GM19395 (cell line): ENCODE results near the gene LDLRAD3.
A peak's percentile ranks its signal among the peaks of the same experiment; 100 is the strongest.

Source experiments
- ATAC-seq: cut with Tn5 transposase; IDR thresholded peaks from one replicate; pipeline ENCODE4 v1.9.1; 2021; ENCODE audit warnings: mild to moderate bottlenecking, moderate library complexity; ENCODE audit not compliant: unreplicated experiment

LDLRAD3 gene

DNA sequence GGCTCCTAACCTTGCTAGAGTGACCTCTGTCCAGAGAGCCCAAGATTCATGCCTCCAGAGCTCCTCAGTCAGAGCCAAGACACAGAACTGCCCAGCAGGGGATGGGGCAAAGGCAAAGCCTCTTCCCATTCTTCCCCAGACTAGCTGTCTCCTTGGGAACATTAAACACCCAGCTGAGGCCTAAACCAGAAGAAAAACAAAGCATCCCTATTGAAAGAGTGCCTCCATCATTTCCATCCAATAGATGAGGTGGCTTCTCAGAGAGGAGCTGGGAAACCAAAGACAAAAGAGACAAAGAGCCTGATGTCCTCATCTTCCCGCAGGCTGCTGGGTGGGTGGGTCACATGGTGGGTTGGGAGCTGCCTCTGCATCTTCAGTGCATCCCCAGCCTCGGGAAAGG lies 308.0 kb downstream of the LDLRAD3 start:
- ATAC-seq, result no peak

DNA sequence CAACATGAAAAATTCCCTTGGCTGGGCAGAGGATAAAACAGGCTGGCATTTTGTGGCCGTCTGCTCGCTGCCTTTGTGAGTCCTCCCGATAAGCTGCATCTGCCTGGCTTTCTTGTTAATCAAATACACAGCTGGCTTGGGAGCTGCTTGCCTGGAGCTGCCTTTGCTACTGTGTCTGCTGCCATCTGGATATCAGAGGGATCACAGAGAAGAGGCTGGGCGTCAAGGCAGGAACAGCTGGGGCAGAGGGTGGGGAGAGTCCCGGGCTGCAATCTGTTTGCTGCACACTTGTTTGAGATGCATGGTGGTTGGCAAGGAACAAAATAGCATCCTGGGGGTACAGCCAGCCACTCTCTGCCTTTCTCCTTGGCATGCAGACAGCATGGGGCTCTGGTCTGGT lies 309.4 kb downstream of the LDLRAD3 start:
- ATAC-seq, result no peak

GRCh38 chr11:36254713-36255112 lies 310.9 kb downstream of the LDLRAD3 start:
- no peak for ATAC-seq

- no peak for ATAC-seq
These were observed 313.5 kb downstream of the LDLRAD3 start for GRCh38 chr11:36257351-36257750.

DNA sequence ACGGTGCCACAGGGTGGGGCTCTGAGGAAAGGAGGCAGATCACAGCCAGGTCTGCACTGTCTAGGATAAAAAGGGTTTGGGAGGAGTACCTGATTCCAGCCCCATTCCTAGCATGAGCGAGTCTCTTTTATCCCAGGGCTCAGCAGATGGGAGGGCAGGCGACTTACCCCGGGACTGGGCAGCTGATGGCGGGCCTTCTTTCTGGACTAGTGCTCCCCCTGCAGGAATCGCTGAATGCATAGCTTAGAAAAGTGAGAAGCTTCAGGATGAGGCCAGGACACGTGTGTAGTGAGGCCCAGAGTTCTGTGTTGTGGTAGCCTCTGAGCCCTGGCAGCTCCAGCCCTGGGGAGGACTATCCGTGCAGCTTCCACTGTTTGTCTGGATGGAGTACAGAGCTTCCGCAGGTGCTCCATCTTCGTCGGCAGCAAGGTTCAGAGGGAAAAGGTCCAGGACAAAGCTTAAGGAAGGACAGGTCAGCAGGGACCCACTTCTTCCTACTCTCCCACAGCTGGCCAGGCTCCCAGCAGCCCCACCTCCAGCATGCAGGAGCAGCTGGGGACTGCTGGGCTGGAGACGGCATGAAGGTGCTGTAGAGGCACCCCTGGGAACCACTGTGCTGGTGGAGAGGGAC lies 315.0 kb downstream of the LDLRAD3 start:
- ATAC-seq, result no peak

DNA sequence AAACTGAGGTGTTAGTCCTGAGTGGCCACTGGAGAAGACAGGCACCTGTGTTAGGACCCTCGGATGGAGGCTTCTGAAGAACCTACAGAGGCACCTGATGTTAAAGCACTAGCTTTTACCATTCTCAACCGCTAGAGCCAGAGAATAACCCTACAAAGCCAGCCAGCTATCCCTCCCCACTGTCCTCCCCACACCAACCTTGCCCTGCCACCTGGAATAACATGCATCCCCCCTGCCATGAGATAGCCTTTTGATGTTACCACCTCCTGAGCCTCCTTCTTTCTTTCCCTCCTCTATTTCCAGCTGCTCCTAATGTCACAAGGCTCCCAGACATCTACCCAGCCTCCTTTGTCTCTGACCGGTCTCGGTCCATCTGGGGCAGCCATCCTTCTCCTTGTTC lies 317.2 kb downstream of the LDLRAD3 start:
- no peak for ATAC-seq

GRCh38 chr11:36264011-36264972 lies 320.4 kb downstream of the LDLRAD3 start:
- ATAC-seq, result no peak

DNA sequence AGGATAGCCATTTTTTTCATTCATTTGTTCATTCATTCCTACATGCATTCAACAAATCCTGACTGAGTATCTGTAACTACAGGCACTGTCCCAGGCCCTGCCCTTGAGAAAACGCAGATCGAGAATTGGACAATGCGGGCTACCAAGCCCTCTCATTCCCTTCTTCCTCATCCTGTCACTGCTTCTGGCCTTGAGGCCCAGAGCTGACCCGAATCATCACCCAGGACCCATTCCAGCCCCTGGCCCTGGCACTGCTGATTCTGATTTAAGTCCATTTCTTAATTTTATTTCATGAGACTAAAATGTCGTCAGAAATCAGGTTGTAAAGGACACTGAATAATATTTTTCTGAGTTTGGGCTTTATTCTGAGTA lies 321.1 kb downstream of the LDLRAD3 start:
- ATAC-seq, result no peak

DNA sequence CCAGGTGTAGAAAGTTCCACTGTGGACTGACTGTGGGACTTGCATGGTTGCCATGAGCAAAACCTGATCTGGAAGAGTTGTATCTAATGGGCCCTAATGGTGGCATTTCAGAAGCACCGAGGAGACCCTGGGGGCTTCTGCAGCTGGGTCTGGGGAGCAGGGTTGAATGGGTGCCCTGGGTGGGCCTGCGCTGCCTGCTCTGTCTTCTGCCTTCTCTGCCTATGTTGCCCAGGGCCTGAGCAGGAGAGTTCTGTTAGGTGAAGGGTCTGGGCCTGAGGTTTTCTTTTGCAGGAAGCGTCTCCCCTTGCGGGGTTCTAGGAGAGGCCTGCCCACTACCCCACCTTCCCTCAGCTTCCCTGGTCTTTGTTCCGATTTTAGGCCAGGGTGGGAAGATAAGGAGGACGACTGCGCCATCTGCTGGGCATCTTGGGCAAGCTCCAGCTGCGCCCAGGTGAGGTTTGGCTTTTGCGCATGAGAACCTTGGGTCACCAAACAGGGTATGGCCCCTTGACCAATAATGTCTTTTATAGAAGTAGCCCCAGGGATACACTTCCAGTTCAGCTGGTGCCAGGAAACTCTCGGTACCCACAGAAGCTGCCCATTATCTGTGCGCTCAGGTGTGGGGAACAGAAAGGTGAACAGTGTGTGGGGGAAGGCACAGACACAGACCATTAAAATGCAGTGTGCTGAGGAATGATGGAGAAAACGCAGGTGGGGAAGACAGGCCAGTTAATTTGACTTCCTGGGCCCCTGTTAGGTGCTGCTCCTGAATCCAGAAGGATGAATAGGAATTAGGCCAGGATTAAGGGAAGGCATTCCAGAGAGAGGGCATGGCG lies 322.1 kb downstream of the LDLRAD3 start:
- peak; percentile 75 for ATAC-seq

- no peak for ATAC-seq
These were observed 322.9 kb downstream of the LDLRAD3 start for GRCh38 chr11:36266767-36267166.

DNA sequence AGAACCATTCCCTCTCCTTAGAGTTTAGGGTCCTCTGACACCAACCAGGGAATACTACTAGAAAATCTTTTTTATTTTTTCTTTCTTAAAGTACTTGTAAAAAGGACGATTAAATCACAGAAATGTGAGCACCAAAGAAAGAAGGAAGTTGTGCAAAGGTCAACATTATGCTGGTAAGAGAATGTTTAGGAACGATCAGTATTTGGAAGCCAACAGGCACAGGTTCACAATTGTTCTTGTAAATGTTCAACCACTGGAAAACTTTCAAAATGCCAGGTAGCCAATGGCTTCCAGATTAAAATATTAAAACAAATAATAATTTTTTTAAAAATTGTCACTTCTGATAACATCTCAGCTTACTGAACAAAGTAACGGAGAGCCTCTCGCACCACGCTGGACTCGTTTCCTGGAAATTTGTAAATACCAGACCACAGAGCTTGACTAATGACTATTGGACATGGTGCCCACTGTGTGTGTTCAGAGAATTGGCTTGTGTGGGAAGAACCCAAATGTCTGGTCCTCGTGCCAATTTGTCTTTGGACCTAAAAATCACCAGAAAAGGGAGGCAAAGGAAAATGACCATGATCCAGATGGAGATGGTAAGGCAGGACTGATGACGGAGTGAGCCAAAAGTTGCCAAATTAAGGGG lies 324.6 kb downstream of the LDLRAD3 start:
- ATAC-seq, result no peak

GRCh38 chr11:36270701-36271100 lies 326.8 kb downstream of the LDLRAD3 start:
- ATAC-seq, result no peak

DNA sequence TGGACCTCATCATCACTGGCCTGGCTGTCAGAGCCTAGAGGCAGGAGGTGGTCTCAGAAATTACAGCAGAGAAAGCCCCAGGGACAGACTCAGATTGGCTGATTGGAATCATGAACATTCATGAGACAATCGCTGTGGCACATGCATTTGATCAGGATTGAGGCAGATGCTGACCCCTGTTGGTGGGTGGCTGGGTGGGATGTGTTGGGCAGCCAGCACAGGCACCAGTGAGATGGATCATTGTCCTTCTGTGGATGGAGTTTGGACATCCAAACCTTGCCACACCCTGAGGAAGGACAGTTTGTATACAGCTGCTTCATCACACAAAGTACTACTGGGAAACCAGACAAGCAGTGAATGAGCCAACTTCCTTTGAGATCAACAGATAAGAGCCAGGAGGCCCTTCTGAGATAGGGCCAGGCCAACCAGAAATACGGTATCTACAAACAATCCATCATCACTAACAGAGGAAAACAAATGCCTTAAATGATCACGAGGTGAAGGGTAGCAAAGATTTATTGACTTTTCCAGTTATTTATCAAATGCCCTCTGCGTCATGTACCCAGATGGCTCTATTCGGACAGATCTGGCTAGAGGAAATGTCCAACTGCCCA lies 328.0 kb downstream of the LDLRAD3 start:
- no peak for ATAC-seq

DNA sequence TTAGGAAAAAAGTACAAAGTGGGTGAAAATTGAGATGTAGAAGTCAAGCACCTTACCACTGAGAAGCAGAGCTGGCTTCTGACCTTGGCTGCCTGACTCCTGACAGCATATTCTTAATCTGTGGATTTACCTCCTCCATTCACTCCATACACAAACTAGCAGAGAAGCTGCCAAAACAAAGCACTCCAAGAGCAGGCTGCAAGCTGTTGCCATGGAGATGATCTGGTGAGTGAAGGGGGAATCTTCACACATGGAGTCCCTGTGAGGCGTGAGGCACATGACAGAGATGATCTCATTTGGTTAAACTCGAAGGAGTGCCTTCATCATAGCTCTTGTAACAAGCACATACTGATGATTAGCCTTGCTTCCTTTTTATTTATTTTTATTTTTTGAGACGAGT lies 329.2 kb downstream of the LDLRAD3 start:
- ATAC-seq, result no peak

DNA sequence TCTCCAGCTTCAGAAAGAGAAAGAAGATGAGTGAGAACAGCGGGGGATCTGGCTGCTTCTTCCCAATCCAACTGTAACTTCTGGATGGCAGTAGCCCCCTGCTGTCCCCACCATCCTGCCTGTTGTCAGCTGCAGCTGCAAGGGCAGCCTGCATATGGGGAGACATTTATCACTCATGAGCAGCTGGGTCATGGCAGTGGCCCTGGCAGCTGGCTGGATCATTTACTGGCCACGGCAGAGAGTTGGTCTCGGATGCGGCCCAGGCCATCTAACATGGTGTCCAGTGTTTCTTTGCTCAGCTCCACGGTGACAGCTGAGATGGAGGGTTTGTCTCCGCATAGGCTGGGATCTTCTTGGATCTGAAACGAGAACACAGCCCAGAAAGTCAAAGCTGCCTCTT lies 330.6 kb downstream of the LDLRAD3 start:
- no peak for ATAC-seq

DNA sequence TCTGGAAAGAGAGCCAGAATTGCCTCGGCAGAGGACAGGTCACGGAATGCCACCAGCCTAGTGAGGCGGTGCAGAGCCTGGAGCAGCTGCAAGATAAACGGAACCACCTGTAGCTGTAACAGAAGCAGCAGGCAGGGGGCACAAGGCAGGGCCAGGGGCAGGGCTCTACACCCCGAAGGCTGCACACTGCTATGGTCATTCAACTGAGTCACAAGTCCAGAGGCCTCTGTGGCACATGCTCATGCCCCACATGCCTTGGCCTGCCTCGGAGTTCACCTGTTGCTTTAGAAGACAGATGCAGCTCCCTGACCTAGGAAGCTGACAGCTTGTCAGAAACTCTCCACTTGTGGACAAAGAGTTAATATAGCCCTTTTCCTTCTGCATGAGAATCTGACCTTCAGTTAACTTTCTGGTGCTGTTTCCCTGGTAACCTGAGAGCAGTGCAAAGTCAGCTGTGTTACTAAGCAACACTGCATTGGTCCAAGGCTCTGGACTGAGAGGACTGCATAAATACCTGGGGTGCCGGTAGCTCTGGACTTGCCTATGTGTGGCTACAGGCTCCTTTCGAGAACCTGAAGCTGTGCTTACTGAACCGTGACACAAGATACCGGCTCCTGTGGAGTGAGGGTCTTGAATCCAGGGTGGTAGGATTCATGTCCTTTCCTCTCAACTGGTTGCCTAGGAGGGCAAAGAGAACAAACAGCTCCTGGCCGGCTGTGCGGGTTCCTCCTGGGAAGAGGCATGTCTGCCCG lies 334.8 kb downstream of the LDLRAD3 start:
- ATAC-seq, result no peak

DNA sequence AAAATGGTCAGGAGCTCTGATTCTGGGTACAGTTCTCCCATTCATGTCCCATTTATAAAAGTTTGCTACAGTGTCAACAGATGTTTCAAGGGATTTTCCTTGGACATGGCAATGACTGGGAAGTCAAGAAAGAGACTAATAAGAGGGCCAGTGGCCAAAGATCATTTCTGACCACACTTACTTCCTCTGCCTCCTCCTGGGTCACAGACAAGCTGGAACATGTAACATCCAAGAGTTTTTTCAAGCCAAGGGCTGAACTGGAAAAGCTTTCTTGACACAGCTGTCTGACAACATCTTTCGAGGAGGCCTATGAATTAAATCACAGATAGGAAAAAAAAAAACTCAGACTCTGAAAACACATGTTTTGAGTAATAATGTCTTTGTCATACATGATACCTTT lies 336.7 kb downstream of the LDLRAD3 start:
- ATAC-seq, result no peak
